ENCODE measurements around the gene P2RY6.
A peak's percentile ranks its signal among the peaks of the same experiment; 100 is the strongest.

The P2RY6 gene

GRCh38 chr11:73314117-73314961 is 42.2 kb downstream of the P2RY6 start:
- 0 out of 2 replicates have a peak, but pooled peaks have one; percentile 5 for TF ChIP-seq CTCF (conservative IDR thresholded peaks at IDR 0.05; ENCODE audit: low read length)
- peak overlapping the region; percentile 87 for H3K4me3 ChIP-seq (ENCODE audit: low read length)
- DNase-seq (ENCODE audit: low read depth), result peak; percentile 50

- H3K4me3 ChIP-seq (ENCODE audit: low read length), result peak overlapping the region; percentile 87
- DNase-seq (ENCODE audit: low read depth), result no peak
- TF ChIP-seq CTCF (conservative IDR thresholded peaks at IDR 0.05; ENCODE audit: low read length), result no peak
Observed at GRCh38 chr11:73315293-73316020, 43.3 kb downstream of the P2RY6 start.

- no peak overlapping the region for H3K4me3 ChIP-seq (ENCODE audit: low read length)
- no peak for DNase-seq (ENCODE audit: low read depth)
- TF ChIP-seq CTCF (conservative IDR thresholded peaks at IDR 0.05; ENCODE audit: low read length), result no peak
Observed at GRCh38 chr11:73316422-73316821, 44.3 kb downstream of the P2RY6 start.

- no peak for TF ChIP-seq CTCF (conservative IDR thresholded peaks at IDR 0.05; ENCODE audit: low read length)
- DNase-seq (ENCODE audit: low read depth), result no peak
- H3K4me3 ChIP-seq (ENCODE audit: low read length), result no peak overlapping the region
Observed at GRCh38 chr11:73317373-73317772, 45.2 kb downstream of the P2RY6 start.

- no peak overlapping the region for H3K4me3 ChIP-seq (ENCODE audit: low read length)
- TF ChIP-seq CTCF (conservative IDR thresholded peaks at IDR 0.05; ENCODE audit: low read length), result no peak
- no peak for DNase-seq (ENCODE audit: low read depth)
Observed at GRCh38 chr11:73317803-73318202, 45.7 kb downstream of the P2RY6 start.

- no peak overlapping the region for H3K4me3 ChIP-seq (ENCODE audit: low read length)
- DNase-seq (ENCODE audit: low read depth), result no peak
- no peak for TF ChIP-seq CTCF (conservative IDR thresholded peaks at IDR 0.05; ENCODE audit: low read length)
Observed at GRCh38 chr11:73318501-73319011, 46.4 kb downstream of the P2RY6 start.
